OCI-LY7 (cell line): Measurements from ENCODE around the gene NUTM2D.
"Not testable (repeated sequence)": the region's sequence is repeated elsewhere in the genome, so short reads cannot be mapped to it uniquely, and the experiment has no call there.

Experiments
- EZH2phosphoT487 ChIP-seq: fragments of 200-600 bp; sonication (generic); IDR thresholded peaks from 2 replicates; pipeline ENCODE4 v1.6.1; 2018; ENCODE audit warnings: low read depth, borderline replicate concordance, mild to moderate bottlenecking, mixed run types, antibody characterized with exemption, low read length, moderate library complexity, mixed read lengths
- TF ChIP-seq, protein P1 (sequence below): fragments of 200-600 bp; sonication (generic); conservative IDR thresholded peaks from 2 replicates; pipeline ENCODE4 v1.5.1; 2014; ENCODE audit warnings: mild to moderate bottlenecking, antibody characterized with exemption, low read length, moderate library complexity, mixed read lengths

DNA sequence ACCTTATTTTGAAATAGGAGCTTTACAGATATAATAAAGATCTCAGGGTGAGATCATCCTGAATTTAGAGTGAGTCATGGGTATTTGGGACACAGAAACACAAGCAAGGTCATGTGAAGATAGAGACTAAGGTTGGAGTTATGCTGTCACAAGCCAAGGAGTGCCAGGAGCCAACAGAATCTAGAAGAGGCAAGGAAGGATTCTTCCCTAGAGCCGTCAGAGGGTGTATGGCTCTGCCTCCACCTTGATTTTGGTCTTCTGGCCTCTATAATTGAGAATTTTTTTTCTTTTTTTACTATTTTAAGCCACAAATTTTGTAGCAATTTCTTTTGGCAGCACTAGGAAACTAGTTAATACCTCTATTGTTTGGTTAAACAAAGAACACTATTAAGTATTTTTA is 24.9 kb upstream of the NUTM2D start:
- TF ChIP-seq, protein P1, sequence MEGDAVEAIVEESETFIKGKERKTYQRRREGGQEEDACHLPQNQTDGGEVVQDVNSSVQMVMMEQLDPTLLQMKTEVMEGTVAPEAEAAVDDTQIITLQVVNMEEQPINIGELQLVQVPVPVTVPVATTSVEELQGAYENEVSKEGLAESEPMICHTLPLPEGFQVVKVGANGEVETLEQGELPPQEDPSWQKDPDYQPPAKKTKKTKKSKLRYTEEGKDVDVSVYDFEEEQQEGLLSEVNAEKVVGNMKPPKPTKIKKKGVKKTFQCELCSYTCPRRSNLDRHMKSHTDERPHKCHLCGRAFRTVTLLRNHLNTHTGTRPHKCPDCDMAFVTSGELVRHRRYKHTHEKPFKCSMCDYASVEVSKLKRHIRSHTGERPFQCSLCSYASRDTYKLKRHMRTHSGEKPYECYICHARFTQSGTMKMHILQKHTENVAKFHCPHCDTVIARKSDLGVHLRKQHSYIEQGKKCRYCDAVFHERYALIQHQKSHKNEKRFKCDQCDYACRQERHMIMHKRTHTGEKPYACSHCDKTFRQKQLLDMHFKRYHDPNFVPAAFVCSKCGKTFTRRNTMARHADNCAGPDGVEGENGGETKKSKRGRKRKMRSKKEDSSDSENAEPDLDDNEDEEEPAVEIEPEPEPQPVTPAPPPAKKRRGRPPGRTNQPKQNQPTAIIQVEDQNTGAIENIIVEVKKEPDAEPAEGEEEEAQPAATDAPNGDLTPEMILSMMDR, result not testable (repeated sequence)
- TF ChIP-seq EZH2phosphoT487, result not testable (repeated sequence)
